Motor neuron (in vitro differentiated cells): ENCODE measurements around the gene ZAP70. TPM values are rescaled to one million over a fixed set of nuclear protein-coding genes. Genes with fewer than 3 reads are reported as not detected.
A peak's percentile ranks its signal among the peaks of the same experiment; 100 is the strongest.

Source experiments
- ATAC-seq, 8 experiments: fragments of 200-7000 bp; cut with Tn5 transposase; replicated peaks in 6 of 8; 2 replicates each; pipeline ENCODE4 v1.8.0; 2021; ENCODE audit warnings: mild to moderate bottlenecking in 8 of 8, moderate library complexity in 8 of 8
- H3K27ac ChIP-seq, 2 donors: fragments of 250-450 bp; sonication (Bioruptor Pico); 2 replicates each; pipeline ENCODE4 v1.9.0; 2021; ENCODE audit warnings: antibody characterized with exemption in 2 of 2, mild to moderate bottlenecking in 2 of 2, moderate library complexity in 1 of 2
- H3K4me1 ChIP-seq, 2 donors: fragments of 250-450 bp; sonication (Bioruptor Pico); replicated peaks in 1 of 2; 2 replicates each; pipeline ENCODE4 v1.6.1; 2021; ENCODE audit warnings: antibody characterized with exemption in 2 of 2, mild to moderate bottlenecking in 2 of 2, moderate library complexity in 1 of 2
- H3K4me3 ChIP-seq, 5 donors: fragments of 250-450 bp; sonication (Bioruptor Pico); 2 replicates each; pipeline ENCODE4 v1.9.0; 2021; ENCODE audit warnings: antibody characterized with exemption in 5 of 5, mild to moderate bottlenecking in 5 of 5, moderate library complexity in 4 of 5
- WGBS, 10 experiments: fragments of 450-650 bp; shearing (Covaris generic); methylation state at CpG; one replicate each; pipeline ENCODE4 v1.0.0; 2022; 5-methylcytosine and 5-hydroxymethylcytosine counted together
- in situ Hi-C, 9 experiments: fragments of 400-800 bp; cut with MboI; loops; one replicate each; pipeline ENCODE4 v1.15.0; 2021; ENCODE audit warnings: low sequenced_read_pairs in 9 of 9, low pct_unique_long_range_greater_than_20kb in 2 of 9; ENCODE audit not compliant: unreplicated experiment in 9 of 9
- total RNA-seq, 8 experiments: library from RNA; unstranded; fragments of 300-600 nt; gene quantifications; 2 replicates each; pipeline versions ENCODE4 v1.2.3 to v1.2.4, GENCODE V29; 2022

The ZAP70 gene
- total RNA-seq, 8 experiments from 2014 or later = 0.21 to 2.2 (median 0.61) TPM

DNA sequence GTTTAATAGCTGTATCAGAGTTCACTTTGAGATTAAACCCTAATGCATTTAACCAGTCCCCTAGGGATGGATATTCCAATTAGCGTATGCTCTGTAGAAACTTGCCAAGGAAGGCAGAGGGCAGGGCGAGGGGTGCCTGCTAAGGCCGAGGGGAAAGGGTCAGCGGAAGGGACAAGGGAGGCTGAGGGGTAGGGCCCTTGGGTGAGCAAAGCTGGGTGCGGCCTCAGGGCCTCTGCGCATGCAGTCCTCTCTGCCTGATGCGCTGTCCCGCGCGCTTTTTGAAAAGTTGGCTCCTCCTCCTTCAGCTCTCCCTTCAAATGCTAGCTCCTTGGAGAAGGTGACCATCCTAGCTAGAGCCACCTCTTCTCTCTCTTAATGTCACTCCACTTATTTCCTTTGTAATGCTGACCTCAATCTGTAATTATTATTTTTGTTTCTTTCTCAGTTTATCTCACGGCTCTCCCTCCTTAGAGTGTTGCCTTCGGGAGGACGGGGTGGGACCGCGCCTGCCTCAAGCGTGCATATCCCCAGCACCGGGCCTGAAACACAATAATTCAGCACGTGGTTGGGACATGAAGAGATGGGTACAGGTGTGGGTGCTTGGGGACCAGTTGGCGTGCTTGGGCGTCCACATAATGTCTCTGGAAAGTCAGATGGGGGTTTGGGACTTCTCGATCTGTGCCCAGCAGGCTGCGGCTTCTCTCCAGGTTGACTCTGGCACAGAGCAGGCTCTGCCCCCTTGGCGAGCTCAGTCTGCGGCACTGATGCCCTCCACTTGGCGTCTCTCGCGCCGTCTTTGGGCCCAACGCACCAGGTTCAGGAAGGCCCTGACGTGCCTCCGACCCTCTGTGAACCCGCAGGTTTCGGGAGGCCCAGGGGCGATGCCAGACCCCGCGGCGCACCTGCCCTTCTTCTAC, 10.0 kb downstream of the ZAP70 start:
- no peak for ATAC-seq
- H3K4me3 ChIP-seq = no peak overlapping the region
- in situ Hi-C loops = no loop called here

GRCh38 chr2:97724073-97724410, 10.7 kb downstream of the ZAP70 start:
- WGBS, 10 experiments = 93 to 100% methylated on average over 11 to 22 of the region's 41 CpGs; no CpG with 5 or more reads in 8 of the 10 experiments
- H3K27ac ChIP-seq = no peak overlapping the region
- H3K4me3 ChIP-seq = no peak overlapping the region
- no peak for ATAC-seq
- peaks cover 2 to 7% of the 10 kb centered on the region in 2 donors for H3K4me1 ChIP-seq
- in situ Hi-C loops = no loop called here

More for the DNA sequence above, 10.0 kb downstream of the ZAP70 start:
- 83 to 100% (median 97%) methylated on average over 1 to 12 of the region's 37 CpGs; no CpG with 5 or more reads in 2 of the 10 experiments for WGBS, 10 experiments
- Histone ChIP-seq H3K27ac (no peak overlapping the region), H3K4me1 (peaks cover 2 to 7% of the 10 kb centered on the region in 2 donors)

- in situ Hi-C loops = no loop called here
- peaks cover 2 to 7% of the 10 kb centered on the region in 2 donors for H3K4me1 ChIP-seq
- no peak overlapping the region for H3K4me3 ChIP-seq
- WGBS, 10 experiments = 80% methylated on average over 3 of the region's 17 CpGs; no CpG with 5 or more reads in 9 of the 10 experiments
- ATAC-seq = no peak
- no peak overlapping the region for H3K27ac ChIP-seq
These were observed 11.1 kb downstream of the ZAP70 start for GRCh38 chr2:97724501-97724900.

DNA sequence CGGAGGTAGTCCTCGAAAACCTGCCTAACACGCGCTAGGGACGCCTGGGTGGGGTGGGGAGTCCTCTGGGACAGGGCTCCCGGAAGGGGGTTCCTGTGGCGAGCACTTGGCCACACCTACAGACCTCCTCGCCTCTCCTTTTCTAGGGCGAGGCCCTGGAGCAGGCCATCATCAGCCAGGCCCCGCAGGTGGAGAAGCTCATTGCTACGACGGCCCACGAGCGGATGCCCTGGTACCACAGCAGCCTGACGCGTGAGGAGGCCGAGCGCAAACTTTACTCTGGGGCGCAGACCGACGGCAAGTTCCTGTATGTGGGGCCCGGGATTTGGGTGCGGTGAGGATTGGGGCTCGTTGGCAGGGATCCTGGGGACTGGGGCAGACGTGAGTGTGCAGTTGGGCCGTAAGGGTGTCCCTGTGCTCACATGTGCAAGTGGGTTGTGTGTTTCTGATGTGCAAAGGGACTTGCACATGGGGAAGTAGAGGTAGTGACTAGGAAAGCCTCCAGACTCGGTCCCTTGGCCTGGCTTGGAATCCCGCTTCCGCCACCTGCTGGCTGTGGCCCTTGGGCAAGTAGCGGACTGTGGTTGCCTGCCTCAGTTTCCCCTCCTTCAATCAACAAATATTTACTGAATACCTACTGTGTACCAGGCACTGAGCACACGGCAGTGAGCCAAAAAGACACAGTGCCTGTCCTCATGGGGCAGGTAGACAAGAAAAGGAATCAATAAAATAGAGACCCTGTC, 11.7 kb downstream of the ZAP70 start:
- Histone ChIP-seq H3K27ac (no peak overlapping the region), H3K4me1 (peaks cover 2 to 7% of the 10 kb centered on the region in 2 donors), H3K4me3 (no peak overlapping the region)
- in situ Hi-C loops = loop anchor here in 1 of 9 experiments (25.0 kb wide), 1 partner anchor 662 kb away; no protein-coding TSS in a partner anchor
- 14 to 100% (median 84%) methylated on average over 1 to 9 of the region's 31 CpGs; no CpG with 5 or more reads in 3 of the 10 experiments for WGBS, 10 experiments
- no peak for ATAC-seq

- WGBS, 10 experiments = 20 to 83% (median 47%) methylated on average over 1 to 3 of the region's 4 CpGs; no CpG with 5 or more reads in 3 of the 10 experiments
- in situ Hi-C loops = loop anchor here in 1 of 9 experiments (25.0 kb wide), 1 partner anchor 661 kb away; no protein-coding TSS in a partner anchor
- Histone ChIP-seq H3K4me1 (no peaks in the 10 kb centered on the region), H3K27ac (no peak overlapping the region), H3K4me3 (no peak overlapping the region)
- peak in 1 of 8 experiments; percentile 46 for ATAC-seq
These were observed 13.1 kb downstream of the ZAP70 start for GRCh38 chr2:97726261-97727064.

- H3K27ac ChIP-seq = no peak overlapping the region
These were observed 13.9 kb downstream of the ZAP70 start for GRCh38 chr2:97727296-97727695.

DNA sequence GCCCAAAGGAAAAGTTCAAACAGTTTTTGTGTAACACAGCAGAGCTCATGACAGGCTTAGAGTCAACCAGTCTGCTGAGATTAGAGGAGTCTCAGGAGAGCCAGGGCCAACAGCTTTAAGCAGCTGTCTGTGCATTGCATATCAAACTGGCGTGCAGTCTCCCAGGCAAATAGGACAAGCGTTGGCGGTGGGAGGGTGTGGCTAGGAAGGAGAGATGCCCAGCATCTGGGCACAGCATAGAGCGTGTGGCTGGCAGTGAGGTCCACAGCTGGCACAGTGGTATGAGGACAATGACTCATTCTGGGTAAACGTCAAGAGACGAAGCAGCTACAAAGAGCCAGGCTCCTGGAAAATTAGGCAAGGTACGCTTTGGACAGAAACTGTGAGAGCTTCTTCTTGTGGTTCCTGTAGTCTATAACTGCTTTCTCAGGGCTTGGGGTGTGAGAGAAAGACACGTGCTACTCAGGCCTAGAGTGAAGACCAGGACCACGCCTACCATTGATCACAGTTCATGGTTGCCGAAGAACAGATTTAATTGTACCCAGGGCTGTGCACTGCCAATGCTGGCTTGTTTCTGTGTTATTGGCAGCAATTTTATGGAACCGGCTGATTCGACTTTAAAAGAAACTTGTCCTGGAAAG, 14.8 kb downstream of the ZAP70 start:
- 2 to 100% (median 90%) methylated on average over 1 to 11 of the region's 12 CpGs; no CpG with 5 or more reads in 3 of the 10 experiments for whole genome bisulfite sequencing, 10 experiments
- ATAC-seq = peak in 4 of 8 experiments; percentile 30 to 83 (median 71)

More at GRCh38 chr2:97727296-97727695, 13.9 kb downstream of the ZAP70 start:
- ATAC-seq = no peak
- in situ Hi-C loops = loop anchor here in 1 of 9 experiments (25.0 kb wide), 1 partner anchor 660 kb away; no protein-coding TSS in a partner anchor
- Histone ChIP-seq H3K4me1 (no peaks in the 10 kb centered on the region), H3K4me3 (no peak overlapping the region)
- WGBS, 10 experiments = 34 to 100% (median 77%) methylated on average over 1 to 6 of the region's 7 CpGs

DNA sequence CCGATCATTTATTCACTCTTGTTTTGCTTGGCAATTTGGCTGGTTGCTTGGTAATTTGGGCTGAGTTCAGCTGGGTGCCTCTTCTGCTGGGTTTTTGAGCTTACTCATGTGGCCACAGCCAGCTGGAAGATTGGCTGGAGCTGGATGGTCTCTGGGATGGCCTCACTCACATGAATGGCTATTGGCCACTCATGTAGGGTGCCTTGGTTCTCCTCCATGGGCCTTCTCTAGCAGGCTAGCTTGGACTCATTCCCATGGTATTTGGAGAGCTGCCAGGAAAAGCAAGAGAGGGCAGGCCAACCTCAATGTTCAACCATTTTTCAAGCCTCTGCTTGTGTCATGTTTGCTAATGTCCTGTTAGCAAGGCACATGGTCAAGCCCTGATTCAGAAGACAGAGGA, 16.9 kb downstream of the ZAP70 start:
- in situ Hi-C loops = loop anchor here in 1 of 9 experiments (25.0 kb wide), 1 partner anchor 657 kb away; no protein-coding TSS in a partner anchor
- no peak overlapping the region for H3K27ac ChIP-seq
- no peak overlapping the region for H3K4me3 ChIP-seq
- 100% methylated on average over 1 of the region's 1 CpG; no CpG with 5 or more reads in 8 of the 10 experiments for WGBS, 10 experiments
- H3K4me1 ChIP-seq = no peaks in the 10 kb centered on the region
- ATAC-seq = peak in 1 of 8 experiments; percentile 19

More for the DNA sequence above, 14.8 kb downstream of the ZAP70 start:
- Histone ChIP-seq H3K27ac (no peak overlapping the region), H3K4me3 (no peak overlapping the region), H3K4me1 (no peaks in the 10 kb centered on the region)
- in situ Hi-C loops = loop anchor here in 1 of 9 experiments (25.0 kb wide), 1 partner anchor 659 kb away; no protein-coding TSS in a partner anchor

- in situ Hi-C loops = loop anchor here in 1 of 9 experiments (25.0 kb wide), 1 partner anchor 656 kb away; no protein-coding TSS in a partner anchor
- no peak for ATAC-seq
- no peaks in the 10 kb centered on the region for H3K4me1 ChIP-seq
- 72 to 100% (median 82%) methylated on average over 1 to 8 of the region's 12 CpGs; no CpG with 5 or more reads in 5 of the 10 experiments for WGBS, 10 experiments
- no peak overlapping the region for H3K27ac ChIP-seq
- H3K4me3 ChIP-seq = no peak overlapping the region
These were observed 18.1 kb downstream of the ZAP70 start for GRCh38 chr2:97731274-97732020.

GRCh38 chr2:97732436-97733340, 19.3 kb downstream of the ZAP70 start:
- WGBS, 10 experiments = 40 to 89% (median 80%) methylated on average over 1 to 9 of the region's 28 CpGs; no CpG with 5 or more reads in 2 of the 10 experiments
- no peaks in the 10 kb centered on the region for H3K4me1 ChIP-seq
- in situ Hi-C loops = loop anchor here in 1 of 9 experiments (25.0 kb wide), 1 partner anchor 655 kb away; no protein-coding TSS in a partner anchor

More at GRCh38 chr2:97732436-97733340, 19.3 kb downstream of the ZAP70 start:
- Histone ChIP-seq H3K27ac (no peak overlapping the region), H3K4me3 (no peak overlapping the region)
- no peak for ATAC-seq
